HEK293T (cell line): ENCODE results near the gene DEPP1.
A peak's percentile ranks its signal among the peaks of the same experiment; 100 is the strongest.

Experiments used
- CTCF ChIA-PET: fragments of 350-600 bp; formaldehyde crosslinking; extraction: SDS; loops from one replicate; lab custom pipeline; 2021; ENCODE audit warnings: antibody characterized with exemption, inconsistent platforms; lab: Yijun Ruan, JAX
- POLR2A ChIA-PET: fragments of 350-600 bp; formaldehyde crosslinking; extraction: SDS; loops from one replicate; lab custom pipeline; 2020; ENCODE audit warnings: antibody characterized with exemption, inconsistent platforms; lab: Yijun Ruan, JAX
- DNase-seq: peaks from one replicate; pipeline ENCODE4 v3.0.0; 2012; ENCODE audit warnings: mixed read lengths; ENCODE audit errors: extremely low spot score
- ARNT ChIP-seq: fragments of 450-650 bp; IDR thresholded peaks from 2 replicates; pipeline ENCODE4 v1.6.1; 2017; ENCODE audit warnings: mild to moderate bottlenecking
- BHLHE40 ChIP-seq: fragments of 450-650 bp; IDR thresholded peaks from 2 replicates; pipeline ENCODE4 v1.6.1; 2016; ENCODE audit warnings: mild to moderate bottlenecking, moderate library complexity, borderline replicate concordance
- CTBP1 ChIP-seq: fragments of 450-650 bp; IDR thresholded peaks from 2 replicates; pipeline ENCODE4 v1.6.1; 2016; ENCODE audit warnings: borderline replicate concordance
- ELF4 ChIP-seq: fragments of 450-650 bp; IDR thresholded peaks from 2 replicates; pipeline ENCODE4 v1.6.1; 2017; ENCODE audit warnings: antibody characterized with exemption
- FOXA1 ChIP-seq: fragments of 450-650 bp; IDR thresholded peaks from 2 replicates; pipeline ENCODE4 v1.6.1; 2016; ENCODE audit warnings: mild to moderate bottlenecking
- FOXK2 ChIP-seq: fragments of 450-650 bp; IDR thresholded peaks from 2 replicates; pipeline ENCODE4 v1.6.1; 2016; ENCODE audit warnings: mild to moderate bottlenecking
- FOXM1 ChIP-seq: fragments of 450-650 bp; IDR thresholded peaks from 2 replicates; pipeline ENCODE4 v1.6.1; 2017; ENCODE audit warnings: mild to moderate bottlenecking, borderline replicate concordance
- HDGF ChIP-seq: fragments of 450-650 bp; IDR thresholded peaks from 2 replicates; pipeline ENCODE4 v1.6.1; 2017; ENCODE audit warnings: antibody characterized with exemption, borderline replicate concordance
- L3MBTL2 ChIP-seq: fragments of 450-650 bp; conservative IDR thresholded peaks from 2 replicates; pipeline ENCODE4 v1.6.1; 2016; ENCODE audit warnings: mild to moderate bottlenecking
- LEF1 ChIP-seq: fragments of 450-650 bp; IDR thresholded peaks from 2 replicates; pipeline ENCODE4 v1.6.1; 2017; ENCODE audit warnings: mild to moderate bottlenecking, borderline replicate concordance
- NFRKB ChIP-seq: fragments of 450-650 bp; IDR thresholded peaks from 2 replicates; pipeline ENCODE4 v1.6.1; 2016; ENCODE audit warnings: mild to moderate bottlenecking, moderate library complexity
- PKNOX1 ChIP-seq: fragments of 450-650 bp; IDR thresholded peaks from 2 replicates; pipeline ENCODE4 v1.6.1; 2016
- SP1 ChIP-seq: fragments of 450-650 bp; IDR thresholded peaks from 2 replicates; pipeline ENCODE4 v1.6.1; 2017
- SUZ12 ChIP-seq: fragments of 450-650 bp; IDR thresholded peaks from 2 replicates; pipeline ENCODE4 v1.6.1; 2016; ENCODE audit warnings: mild to moderate bottlenecking
- TARDBP ChIP-seq: fragments of 450-650 bp; IDR thresholded peaks from 2 replicates; pipeline ENCODE4 v1.6.1; 2016
- ZNF384 ChIP-seq: fragments of 450-650 bp; IDR thresholded peaks from 2 replicates; pipeline ENCODE4 v1.6.1; 2016

Gene DEPP1

GRCh38 chr10:44974628-44975430 is 3.8 kb downstream of the DEPP1 start:
- peak; percentile 81 for DNase-seq
- TF ChIP-seq SUZ12, result no peak
- no peak for TF ChIP-seq ELF4
- no peak for TF ChIP-seq NFRKB
- TF ChIP-seq FOXA1, result no peak
- no peak for TF ChIP-seq L3MBTL2
- TF ChIP-seq ARNT, result no peak
- no peak for TF ChIP-seq FOXM1
- TF ChIP-seq PKNOX1, result no peak
- TF ChIP-seq BHLHE40, result no peak
- no peak for TF ChIP-seq SP1
- no peak for TF ChIP-seq FOXK2
- no peak for TF ChIP-seq HDGF
- TF ChIP-seq CTBP1, result no peak
- no peak for TF ChIP-seq LEF1
- TF ChIP-seq ZNF384, result no peak
- TF ChIP-seq TARDBP, result no peak
- CTCF ChIA-PET, result interaction anchor here (0.5 kb wide), 1 partner anchor 12 kb away, joined by 3 read pairs; no protein-coding TSS in a partner anchor
- POLR2A ChIA-PET, result interaction anchor here (1.2 to 1.4 kb wide), 2 partner anchors 11 to 14 kb away, joined by 3 read pairs; no protein-coding TSS in a partner anchor

GRCh38 chr10:44974082-44974627 is 4.5 kb downstream of the DEPP1 start:
- ChIA-PET CTCF (no interaction called here), POLR2A (interaction anchor here (1.2 kb wide), 1 partner anchor 13 kb away, joined by 3 read pairs; no protein-coding TSS in a partner anchor)
- no peak for TF ChIP-seq SP1
- TF ChIP-seq TARDBP, result no peak
- TF ChIP-seq FOXK2, result no peak
- no peak for TF ChIP-seq LEF1
- no peak for TF ChIP-seq BHLHE40
- no peak for TF ChIP-seq ARNT
- TF ChIP-seq PKNOX1, result no peak
- TF ChIP-seq L3MBTL2, result no peak
- TF ChIP-seq ZNF384, result no peak
- no peak for TF ChIP-seq HDGF
- TF ChIP-seq SUZ12, result no peak
- no peak for TF ChIP-seq ELF4
- TF ChIP-seq FOXA1, result no peak
- DNase-seq, result no peak

- TF ChIP-seq NFRKB (no peak), ELF4 (no peak), L3MBTL2 (no peak), LEF1 (no peak), CTBP1 (no peak), BHLHE40 (no peak), HDGF (no peak), PKNOX1 (no peak), FOXK2 (no peak), FOXM1 (no peak), ARNT (no peak), SP1 (no peak), TARDBP (no peak), SUZ12 (no peak), ZNF384 (no peak), FOXA1 (no peak)
- ChIA-PET CTCF (interaction anchor here (1.0 kb wide), 1 partner anchor 10 kb away, joined by 3 read pairs; no protein-coding TSS in a partner anchor), POLR2A (interaction anchor here (1.0 to 1.2 kb wide), 2 partner anchors 9 to 12 kb away, joined by 3 read pairs; no protein-coding TSS in a partner anchor)
- DNase-seq, result no peak
These were observed 5.1 kb downstream of the DEPP1 start for GRCh38 chr10:44973323-44974081.

- ChIA-PET POLR2A (interaction anchor here (1.0 kb wide), 1 partner anchor 9 kb away, joined by 3 read pairs; no protein-coding TSS in a partner anchor), CTCF (interaction anchor here (1.0 kb wide), 1 partner anchor 9 kb away, joined by 3 read pairs; no protein-coding TSS in a partner anchor)
- TF ChIP-seq ELF4 (no peak), FOXM1 (no peak), CTBP1 (no peak), BHLHE40 (no peak)
- DNase-seq, result no peak
These were observed 5.7 kb downstream of the DEPP1 start for GRCh38 chr10:44972874-44973306.

GRCh38 chr10:44971935-44972757 is 6.5 kb downstream of the DEPP1 start:
- CTCF ChIA-PET, result no interaction called here
- no peak for DNase-seq
- POLR2A ChIA-PET, result interaction anchor here (1.0 kb wide), 1 partner anchor 8 kb away, joined by 3 read pairs; no protein-coding TSS in a partner anchor
- TF ChIP-seq TARDBP (no peak), NFRKB (no peak), PKNOX1 (no peak), FOXK2 (no peak), SUZ12 (no peak), FOXM1 (no peak), SP1 (no peak), HDGF (no peak), CTBP1 (no peak), LEF1 (no peak), FOXA1 (no peak), L3MBTL2 (no peak), ARNT (no peak), ELF4 (no peak)
